ENCODE data around the gene ZNF101. TPM values are rescaled to one million over a fixed set of nuclear protein-coding genes. Genes with fewer than 3 reads are reported as not detected.

The ZNF101 gene
- total and polyA plus RNA-seq, 9 of the 15 experiments (the other 6 are each of a cell fraction or from before 2014, with no cell fraction given) = 9.6 to 20.3 (median 12.4) TPM

- TF ChIP-seq CLOCK (CRISPR knock-in tag; IDR thresholded peaks at IDR 0.05; ENCODE audit: borderline replicate concordance) (no peak), NCOA2 (IDR thresholded peaks at IDR 0.05; ENCODE audit: partially characterized antibody in 2 of 2) (no peak)
Measured at GRCh38 chr19:19670070-19670551, 1.5 kb downstream of the ZNF101 start (continued).

GRCh38 chr19:19672816-19673215 is 4.2 kb downstream of the ZNF101 start:
- Histone ChIP-seq H2AFZ (ENCODE audit: low read depth, low read length) (no peak overlapping the region), H3K4me1 (replicated peaks in 1 of 2; ENCODE audit: control insufficient read depth in 2 of 2, insufficient read depth in 2 of 2, low read length in 2 of 2) (peaks cover 6 to 21% of the 10 kb centered on the region in 2 experiments), H3K79me2 (ENCODE audit: control insufficient read depth, insufficient read depth, low read length) (peaks cover 24% of the 10 kb centered on the region), H3K9ac (ENCODE audit: insufficient read depth in 1 of 2, low read depth in 2 of 2, low read length in 2 of 2) (no peak overlapping the region), H3K36me3 (ENCODE audit: control insufficient read depth, insufficient read depth, low read length) (peaks cover 36% of the 10 kb centered on the region; the same call in 2 of the 3 replicates), H3K9me3 (replicated peaks; ENCODE audit: control insufficient read depth, insufficient read depth, low read depth, low read length) (peaks cover 15% of the 10 kb centered on the region), H4K20me1 (replicated peaks; ENCODE audit: control insufficient read depth, insufficient read depth, low read length) (no peaks in the 10 kb centered on the region), H3K9me1 (ENCODE audit: control insufficient read depth, insufficient read depth, low read length) (no peaks in the 10 kb centered on the region), H3K27ac (ENCODE audit: extremely low read depth, low read depth, low read length) (no peak overlapping the region), H3K27me3 (ENCODE audit: control insufficient read depth in 2 of 2, insufficient read depth in 2 of 2, low read length in 2 of 2) (no peaks in the 10 kb centered on the region), H3K4me3 (no peak overlapping the region), H3K4me2 (ENCODE audit: insufficient read depth, low read length) (no peak overlapping the region)
- DNase-seq (ENCODE audit: extremely low read depth in 1 of 4, low spot score in 3 of 4) = no peak
- intact Hi-C loops (cut with micrococcal nuclease) (no loop called here), in situ Hi-C loops (cut with MboI) (no loop called here)
- no peak for ATAC-seq
- no peak for FAIRE-seq
- no TSS peak for BruUV-seq (replicated peaks)
- POLR2A ChIA-PET = no interaction called here
- no peak for TF ChIP-seq ZNF79 (CRISPR knock-in tag; IDR thresholded peaks at IDR 0.05; ENCODE audit: low read depth)
- CTCF ChIA-PET (ENCODE audit: low intra/inter-chr PET ratio) = no interaction called here
- 91% methylated on average over 3 of the region's 3 CpGs for WGBS (ENCODE audit: insufficient coverage, low coverage, missing lambda C conversion rate)
